Activated B cell treated with CpG ODN at 0.5 μM for 24 hours (primary cell): ENCODE measurements around the gene DNMBP. TPM values are rescaled to one million over a fixed set of nuclear protein-coding genes. Genes with fewer than 3 reads are reported as not detected.

Source experiments
- ATAC-seq: fragments of 200-7000 bp; cut with Tn5 transposase; one replicate; pipeline ENCODE4 v1.10.0; 2021; ENCODE audit warnings: low read depth, mild to moderate bottlenecking, moderate library complexity
- CTCF ChIA-PET: fragments of 350-600 bp; sonication (Branson Sonifier 250); formaldehyde crosslinking; loops from one replicate; lab custom pipeline; 2021; ENCODE audit warnings: antibody characterized with exemption; lab: Charles Lee
- POLR2A ChIA-PET: fragments of 350-600 bp; sonication (Branson Sonifier 250); formaldehyde crosslinking; loops from one replicate; lab custom pipeline; 2021; ENCODE audit warnings: antibody characterized with exemption; lab: Charles Lee
- DNase-seq: peaks from one replicate; pipeline ENCODE4 v3.0.0; 2022
- H3K27ac Mint-ChIP-seq: one replicate; pipeline ENCODE4 v1.8.0; 2020; ENCODE audit warnings: mixed read lengths
- H3K27me3 Mint-ChIP-seq: one replicate; pipeline ENCODE4 v1.8.0; 2021; ENCODE audit warnings: mixed read lengths
- H3K36me3 Mint-ChIP-seq: one replicate; pipeline ENCODE4 v1.8.0; 2021; ENCODE audit warnings: low read depth, mixed read lengths
- H3K4me1 Mint-ChIP-seq: one replicate; pipeline ENCODE4 v1.8.0; 2021; ENCODE audit warnings: mixed read lengths
- H3K4me3 Mint-ChIP-seq: one replicate; pipeline ENCODE4 v1.8.0; 2020; ENCODE audit warnings: mild to moderate bottlenecking, mixed read lengths
- H3K9me3 Mint-ChIP-seq: one replicate; pipeline ENCODE4 v1.8.0; 2020; ENCODE audit warnings: mixed read lengths
- intact Hi-C: fragments of 100-400 bp; cut with micrococcal nuclease; formaldehyde crosslinking; loops from one replicate; pipeline ENCODE4 v1.15.1; 2024
- total RNA-seq: library from RNA; stranded (reverse); gene quantifications from 2 replicates; pipeline ENCODE4 v1.2.3, GENCODE V29; 2022
- TF ChIP-seq, protein P1 (sequence below): fragments of 200-600 bp; IDR thresholded peaks from one replicate; pipeline ENCODE4 v1.8.0; 2022; ENCODE audit warnings: antibody characterized with exemption, mild to moderate bottlenecking

The DNMBP gene
- total RNA-seq, 1 donor from 2014 or later: 13.1 TPM

GRCh38 chr10:99916776-99917175, 93.0 kb downstream of the DNMBP start:
- TF ChIP-seq, protein P1, sequence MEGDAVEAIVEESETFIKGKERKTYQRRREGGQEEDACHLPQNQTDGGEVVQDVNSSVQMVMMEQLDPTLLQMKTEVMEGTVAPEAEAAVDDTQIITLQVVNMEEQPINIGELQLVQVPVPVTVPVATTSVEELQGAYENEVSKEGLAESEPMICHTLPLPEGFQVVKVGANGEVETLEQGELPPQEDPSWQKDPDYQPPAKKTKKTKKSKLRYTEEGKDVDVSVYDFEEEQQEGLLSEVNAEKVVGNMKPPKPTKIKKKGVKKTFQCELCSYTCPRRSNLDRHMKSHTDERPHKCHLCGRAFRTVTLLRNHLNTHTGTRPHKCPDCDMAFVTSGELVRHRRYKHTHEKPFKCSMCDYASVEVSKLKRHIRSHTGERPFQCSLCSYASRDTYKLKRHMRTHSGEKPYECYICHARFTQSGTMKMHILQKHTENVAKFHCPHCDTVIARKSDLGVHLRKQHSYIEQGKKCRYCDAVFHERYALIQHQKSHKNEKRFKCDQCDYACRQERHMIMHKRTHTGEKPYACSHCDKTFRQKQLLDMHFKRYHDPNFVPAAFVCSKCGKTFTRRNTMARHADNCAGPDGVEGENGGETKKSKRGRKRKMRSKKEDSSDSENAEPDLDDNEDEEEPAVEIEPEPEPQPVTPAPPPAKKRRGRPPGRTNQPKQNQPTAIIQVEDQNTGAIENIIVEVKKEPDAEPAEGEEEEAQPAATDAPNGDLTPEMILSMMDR: no peak
- Mint-ChIP-seq H3K4me3 (no peak overlapping the region), H3K27me3 (no peaks in the 10 kb centered on the region), H3K4me1 (no peaks in the 10 kb centered on the region), H3K9me3 (no peaks in the 10 kb centered on the region), H3K27ac (no peak overlapping the region), H3K36me3 (peaks cover 14% of the 10 kb centered on the region)
- intact Hi-C loops: no loop called here
- CTCF ChIA-PET: no interaction called here
- DNase-seq (no peak), ATAC-seq (no peak)
- POLR2A ChIA-PET: no interaction called here

DNA sequence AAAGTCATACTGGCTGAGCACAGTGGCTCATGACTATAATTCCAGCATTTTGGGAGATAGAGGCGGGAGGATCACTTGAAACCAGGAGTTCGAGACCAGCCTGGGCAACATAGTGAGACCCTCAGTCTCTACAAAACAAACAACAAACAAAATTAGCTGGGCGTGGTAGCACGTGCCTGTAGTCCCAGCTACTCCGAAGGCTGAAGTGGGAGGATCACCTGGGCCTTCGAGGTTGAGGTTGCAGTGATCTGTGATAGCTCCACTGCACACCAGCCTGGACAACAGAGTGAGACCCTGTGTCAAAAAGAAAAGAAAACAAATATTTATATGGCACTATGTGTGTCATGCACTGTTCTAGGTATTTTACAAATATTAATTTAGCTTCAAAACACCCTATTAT, 94.3 kb downstream of the DNMBP start:
- H3K4me3 Mint-ChIP-seq: no peak overlapping the region
- ChIA-PET CTCF (interaction anchor here (0.8 kb wide), 1 partner anchor 130 kb away, joined by 3 read pairs; no protein-coding TSS in a partner anchor), POLR2A (no interaction called here)
- peaks cover 7% of the 10 kb centered on the region for H3K36me3 Mint-ChIP-seq
- no peaks in the 10 kb centered on the region for H3K27me3 Mint-ChIP-seq
- H3K27ac Mint-ChIP-seq: no peak overlapping the region
- DNase-seq: no peak
- TF ChIP-seq, protein P1: no peak
- intact Hi-C loops: no loop called here
- no peak for ATAC-seq
- H3K9me3 Mint-ChIP-seq: no peaks in the 10 kb centered on the region
- no peaks in the 10 kb centered on the region for H3K4me1 Mint-ChIP-seq

- intact Hi-C loops: no loop called here
- no peak overlapping the region for H3K27ac Mint-ChIP-seq
- TF ChIP-seq, protein P1: no peak
- ATAC-seq: no peak
- ChIA-PET CTCF (no interaction called here), POLR2A (interaction anchor here (0.7 to 1.6 kb wide), 2 partner anchors 14 to 373 kb away, joined by 5 to 6 read pairs; no protein-coding TSS in a partner anchor)
- peaks cover 3% of the 10 kb centered on the region for H3K36me3 Mint-ChIP-seq
- DNase-seq: no peak
- no peak overlapping the region for H3K4me3 Mint-ChIP-seq
- H3K27me3 Mint-ChIP-seq: no peaks in the 10 kb centered on the region
- no peaks in the 10 kb centered on the region for H3K4me1 Mint-ChIP-seq
- no peaks in the 10 kb centered on the region for H3K9me3 Mint-ChIP-seq
Observed at GRCh38 chr10:99914236-99914635, 95.5 kb downstream of the DNMBP start.

DNA sequence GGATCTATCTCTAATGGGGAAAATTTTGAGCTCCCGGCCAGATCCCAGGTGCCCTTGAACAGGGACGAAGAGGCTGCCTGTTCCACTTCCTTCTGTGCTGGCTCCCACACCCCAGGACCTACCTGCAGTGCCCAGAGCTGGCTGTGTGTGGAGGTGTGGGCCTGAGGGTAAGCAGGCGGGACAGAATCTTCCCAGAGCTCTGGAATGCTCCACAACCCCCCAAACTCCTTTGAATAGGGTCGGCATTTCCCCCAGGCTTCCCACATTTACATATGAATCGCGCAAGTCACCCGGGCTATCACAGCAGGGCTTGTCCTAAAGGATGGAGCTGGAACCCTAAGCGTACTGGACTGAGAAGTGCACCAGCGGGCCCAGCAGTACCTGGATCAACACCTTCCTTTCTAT, 95.9 kb downstream of the DNMBP start:
- TF ChIP-seq, protein P1: no peak
- ChIA-PET POLR2A (interaction anchor here (1.6 kb wide), 1 partner anchor 14 kb away, joined by 6 read pairs; no protein-coding TSS in a partner anchor), CTCF (no interaction called here)
- no peak overlapping the region for H3K27ac Mint-ChIP-seq
- intact Hi-C loops: no loop called here
- no peak overlapping the region for H3K4me3 Mint-ChIP-seq
- no peaks in the 10 kb centered on the region for H3K27me3 Mint-ChIP-seq
- H3K36me3 Mint-ChIP-seq: peaks cover 7% of the 10 kb centered on the region
- H3K4me1 Mint-ChIP-seq: no peaks in the 10 kb centered on the region
- no peaks in the 10 kb centered on the region for H3K9me3 Mint-ChIP-seq
- DNase-seq (no peak), ATAC-seq (no peak)

- DNase-seq: no peak
- intact Hi-C loops: no loop called here
- peaks cover 24% of the 10 kb centered on the region for H3K36me3 Mint-ChIP-seq
Observed at GRCh38 chr10:99912041-99912440, 97.7 kb downstream of the DNMBP start.

More at GRCh38 chr10:99912041-99912440, 97.7 kb downstream of the DNMBP start:
- Mint-ChIP-seq H3K9me3 (no peaks in the 10 kb centered on the region), H3K27ac (no peak overlapping the region), H3K4me1 (no peaks in the 10 kb centered on the region), H3K4me3 (no peak overlapping the region), H3K27me3 (no peaks in the 10 kb centered on the region)
- ChIA-PET CTCF (no interaction called here), POLR2A (no interaction called here)
- TF ChIP-seq, protein P1: no peak
- no peak for ATAC-seq
